Panc1 (cell line): ENCODE results near the gene CLDN2. TPM values are rescaled to one million over a fixed set of nuclear protein-coding genes. Genes with fewer than 3 reads are reported as not detected.

Experiments
- ATAC-seq: fragments of 200-7000 bp; cut with Tn5 transposase; 2 replicates; pipeline ENCODE4 v1.9.1; 2020; ENCODE audit warnings: mild to moderate bottlenecking, moderate library complexity
- BruUV-seq: library from RNA; stranded (reverse); fragments of 400-500 nt; replicated peaks from 2 replicates; lab custom pipeline; 2021; lab: Mats Ljungman, UMichigan
- CTCF ChIA-PET: fragments of 300-600 bp; sonication (Branson Sonifier 250); formaldehyde crosslinking; loops from one replicate; lab custom pipeline; 2022; ENCODE audit warnings: antibody characterized with exemption; lab: Charles Lee
- POLR2A ChIA-PET: fragments of 300-600 bp; sonication (Branson Sonifier 250); formaldehyde crosslinking; loops from one replicate; lab custom pipeline; 2022; ENCODE audit warnings: antibody characterized with exemption; lab: Charles Lee
- DNase-seq: peaks from one replicate; pipeline ENCODE4 v3.0.0-alpha.2; 2010; ENCODE audit warnings: low read depth, low spot score
- H3K27ac ChIP-seq: 2 replicates; pipeline ENCODE4 v1.5.1; 2011; ENCODE audit warnings: mild to moderate bottlenecking, low read length, inconsistent platforms
- H3K27me3 ChIP-seq: fragments of 200-500 bp; sonication (Bioruptor generic); 2 replicates; pipeline ENCODE4 v1.6.0; 2014; ENCODE audit warnings: low read length, inconsistent platforms; ENCODE audit not compliant: control insufficient read depth, insufficient read depth
- H3K36me3 ChIP-seq: fragments of 200-500 bp; sonication (Bioruptor generic); 2 replicates; pipeline ENCODE4 v1.5.1; 2014; ENCODE audit warnings: inconsistent platforms, mild to moderate bottlenecking, low read length, moderate library complexity; ENCODE audit not compliant: control insufficient read depth, insufficient read depth
- H3K4me1 ChIP-seq: 2 replicates; pipeline ENCODE4 v1.5.1; 2011; ENCODE audit warnings: inconsistent platforms, mild to moderate bottlenecking, low read length, moderate library complexity; ENCODE audit not compliant: control insufficient read depth, insufficient read depth
- H3K4me3 ChIP-seq, 2 experiments: 2 replicates each; pipeline ENCODE4 v1.5.1; 2011 to 2012; ENCODE audit warnings: low read depth in 2 of 2, low read length in 2 of 2, mild to moderate bottlenecking in 2 of 2, inconsistent platforms in 1 of 2, moderate library complexity in 1 of 2
- H3K9me3 ChIP-seq: fragments of 200-500 bp; sonication (Bioruptor generic); 2 replicates; pipeline ENCODE4 v1.5.1; 2014; ENCODE audit warnings: low read depth, mild to moderate bottlenecking, inconsistent platforms, low read length, moderate library complexity; ENCODE audit not compliant: control insufficient read depth, insufficient read depth
- CTCF ChIP-seq: fragments of 450-650 bp; IDR thresholded peaks from 2 replicates; pipeline ENCODE4 v1.5.1; 2017; ENCODE audit warnings: mild to moderate bottlenecking
- POLR2AphosphoS5 ChIP-seq: IDR thresholded peaks from 2 replicates; pipeline ENCODE4 v1.6.1; 2012; ENCODE audit warnings: mild to moderate bottlenecking, low read depth, low read length, moderate library complexity
- REST ChIP-seq, 2 experiments: IDR thresholded peaks; 2 replicates each; pipeline ENCODE4 v1.6.1; 2011 to 2012; ENCODE audit warnings: low read depth in 2 of 2, control low read depth in 1 of 2, low read length in 1 of 2, mild to moderate bottlenecking in 1 of 2, moderate library complexity in 1 of 2; ENCODE audit not compliant: insufficient read depth in 1 of 2
- SIN3A ChIP-seq: IDR thresholded peaks from 2 replicates; pipeline ENCODE4 v1.6.1; 2012; ENCODE audit warnings: low read depth, mild to moderate bottlenecking, low read length, moderate library complexity, borderline replicate concordance; ENCODE audit not compliant: insufficient read depth
- TCF7L2 ChIP-seq: IDR thresholded peaks from 2 replicates; pipeline ENCODE4 v1.6.1; 2011; ENCODE audit warnings: mild to moderate bottlenecking, low read depth, low read length, inconsistent platforms
- in situ Hi-C: cut with HindIII; loops from 2 replicates; pipeline ENCODE4 v1.10.0; 2016; ENCODE audit warnings: low sequenced_read_pairs, low pct_unique_long_range_greater_than_20kb
- intact Hi-C: fragments of 100-400 bp; cut with micrococcal nuclease; formaldehyde crosslinking; loops from one replicate; pipeline ENCODE4 v1.10.0; 2022; ENCODE audit not compliant: unreplicated experiment
- total RNA-seq: library from RNA; stranded (reverse); gene quantifications from one replicate; pipeline ENCODE4 v1.2.1, GENCODE V29; 2021; ENCODE audit not compliant: unreplicated experiment

The CLDN2 gene
- total RNA-seq, 1 experiment from 2014 or later: 0.10 TPM

GRCh38 chrX:106899841-106900240 lies 20.4 kb upstream of the CLDN2 start:
- Histone ChIP-seq H3K4me1 (peaks cover 14% of the 10 kb centered on the region), H3K27me3 (no peaks in the 10 kb centered on the region), H3K27ac (no peak overlapping the region), H3K4me3 (no peak overlapping the region), H3K36me3 (no peaks in the 10 kb centered on the region), H3K9me3 (no peaks in the 10 kb centered on the region)
- DNase-seq (no peak), ATAC-seq (no peak)
- BruUV-seq: no TSS peak
- in situ Hi-C loops: no loop called here
- CTCF ChIA-PET: interaction anchor here (0.7 kb wide), 3 partner anchors 42 to 370 kb away, joined by 8 to 16 read pairs (median 15); no protein-coding TSS in a partner anchor
- intact Hi-C loops: no loop called here
- TF ChIP-seq SIN3A: no peak
- no peak for TF ChIP-seq REST (IDR thresholded peaks at IDR 0.05; ENCODE audit: insufficient read depth in 1 of 2, low read depth in 2 of 2, low read length in 1 of 2)
- no peak for TF ChIP-seq POLR2AphosphoS5
- TF ChIP-seq TCF7L2: no peak
- TF ChIP-seq CTCF: no peak
- POLR2A ChIA-PET: no interaction called here

GRCh38 chrX:106901341-106901740 lies 18.9 kb upstream of the CLDN2 start:
- no peak for TF ChIP-seq CTCF
- no peak for TF ChIP-seq POLR2AphosphoS5
- TF ChIP-seq TCF7L2: no peak
- TF ChIP-seq REST (IDR thresholded peaks at IDR 0.05; ENCODE audit: insufficient read depth in 1 of 2, low read depth in 2 of 2, low read length in 1 of 2): no peak
- TF ChIP-seq SIN3A: no peak
- ChIA-PET POLR2A (no interaction called here), CTCF (interaction anchor here (0.9 kb wide), 1 partner anchor 49 kb away, joined by 3 read pairs; no protein-coding TSS in a partner anchor)
- Histone ChIP-seq H3K9me3 (no peaks in the 10 kb centered on the region), H3K36me3 (no peaks in the 10 kb centered on the region), H3K4me3 (no peak overlapping the region), H3K27me3 (no peaks in the 10 kb centered on the region), H3K27ac (no peak overlapping the region), H3K4me1 (0 out of 2 replicates have a peak, but pooled peaks cover under 1% of the 10 kb centered on the region)
- BruUV-seq: no TSS peak
- intact Hi-C loops (no loop called here), in situ Hi-C loops (no loop called here)
- DNase-seq: no peak
- ATAC-seq: no peak
